Kidney (tissue), 14 donors: ENCODE data around the gene CTSC. TPM values are rescaled to one million over a fixed set of nuclear protein-coding genes. Genes with fewer than 3 reads are reported as not detected.

Experiments
- DNase-seq, 5 donors: peaks; one replicate each; pipeline ENCODE4 v3.0.0-alpha.2; 2013 to 2020
- FAIRE-seq: peaks from 2 replicates; lab custom pipeline; 2012; peaks lifted over from hg19 to GRCh38; lab: Jason Lieb, UNC
- H3K27ac ChIP-seq, 2 donors: one replicate each; pipeline ENCODE4 v1.7.0; 2013; ENCODE audit warnings: low read depth in 2 of 2, low read length in 2 of 2, inconsistent platforms in 1 of 2
- H3K27me3 ChIP-seq: one replicate; pipeline ENCODE4 v1.7.1; 2013; ENCODE audit warnings: low read length, inconsistent platforms; ENCODE audit not compliant: control insufficient read depth, insufficient read depth
- H3K36me3 ChIP-seq, 3 donors: one replicate each; pipeline versions ENCODE4 v1.7.0 to v1.7.1; 2013; ENCODE audit warnings: low read length in 3 of 3, control low read depth in 1 of 3, inconsistent platforms in 1 of 3; ENCODE audit not compliant: insufficient read depth in 3 of 3, control insufficient read depth in 2 of 3
- H3K4me1 ChIP-seq, 3 donors: one replicate each; pipeline versions ENCODE4 v1.7.0 to v1.7.1; 2013; ENCODE audit warnings: low read length in 3 of 3, inconsistent platforms in 1 of 3, low read depth in 1 of 3; ENCODE audit not compliant: control insufficient read depth in 2 of 3, insufficient read depth in 2 of 3
- H3K4me3 ChIP-seq, 3 donors: one replicate each; pipeline versions ENCODE4 v1.7.0 to v1.8.1; 2013; ENCODE audit warnings: low read length in 3 of 3, control low read depth in 1 of 3, inconsistent platforms in 1 of 3
- H3K9ac ChIP-seq, 3 donors: one replicate each; pipeline versions ENCODE4 v1.7.0 to v1.7.1; 2013; ENCODE audit warnings: low read length in 3 of 3, control low read depth in 1 of 3, inconsistent platforms in 1 of 3
- H3K9me3 ChIP-seq, 3 donors: one replicate each; pipeline versions ENCODE4 v1.7.0 to v1.7.1; 2013; ENCODE audit warnings: low read length in 3 of 3, control low read depth in 1 of 3, inconsistent platforms in 1 of 3; ENCODE audit not compliant: control insufficient read depth in 2 of 3, insufficient read depth in 1 of 3
- CTCF ChIP-seq: IDR thresholded peaks from 3 replicates; pipeline ENCODE4 v1.5.1; 2012; ENCODE audit warnings: mild to moderate bottlenecking, moderate library complexity, borderline replicate concordance; ENCODE audit not compliant: insufficient read depth; ENCODE audit errors: extremely low read depth
- intact Hi-C: fragments of 100-400 bp; cut with DNase I; formaldehyde crosslinking; loops from one replicate; pipeline ENCODE4 v1.11.1; 2022
- polyA plus RNA-seq: library from polyadenylated mRNA; stranded (reverse); fragments of 350-450 nt; fragmentation: Illumina TruSeq; extraction: RNeasy Lipid Tissue Mini Kit (QIAGEN cat#74804); gene quantifications from one replicate; pipeline ENCODE4 v1.2.3, GENCODE V29; 2014; ENCODE audit warnings: low read depth, low replicate concordance; ENCODE audit not compliant: insufficient read depth
- total RNA-seq: library from RNA; stranded (reverse); fragmentation: NEBNext Ultra II Directional; extraction: Animal tissue kit (Norgen Biotek cat#: 25700); gene quantifications from one replicate; pipeline ENCODE4 v1.2.1, GENCODE V29; 2021
- donor health status: control.
- donor health status: control.
- donor health status: control.
- donor health status: control.
- donor health status: control.
- donor health status: DM: yes; HTN: yes; CAD: no.
- donor health status: Normal renal cell carcinoma (clear cell type).

Gene CTSC
- total and polyA plus RNA-seq, 2 donors from 2014 or later, result 187 to 191 TPM

- Histone ChIP-seq H3K9ac (no peak overlapping the region), H3K4me3 (no peak overlapping the region), H3K27ac (no peak overlapping the region), H3K27me3 (no peaks in the 10 kb centered on the region), H3K36me3 (peaks cover 7 to 16% (median 8%) of the 10 kb centered on the region in 3 donors), H3K9me3 (no peaks in the 10 kb centered on the region), H3K4me1 (peaks cover 0 to 3% (median 2%) of the 10 kb centered on the region in 3 donors)
- FAIRE-seq (no peak), DNase-seq (no peak)
- intact Hi-C loops, result no loop called here
- TF ChIP-seq CTCF, result no peak
Measured at GRCh38 chr11:88333862-88334261, 3.7 kb downstream of the CTSC start.

- H3K36me3 ChIP-seq, result peaks cover 8 to 16% (median 8%) of the 10 kb centered on the region in 3 donors
- H3K27me3 ChIP-seq, result no peaks in the 10 kb centered on the region
- intact Hi-C loops, result no loop called here
- H3K27ac ChIP-seq, result no peak overlapping the region
- FAIRE-seq (no peak), DNase-seq (no peak)
- no peak overlapping the region for H3K9ac ChIP-seq
- H3K4me3 ChIP-seq, result no peak overlapping the region
- TF ChIP-seq CTCF, result no peak
- H3K9me3 ChIP-seq, result no peaks in the 10 kb centered on the region
- H3K4me1 ChIP-seq, result peaks cover 0 to 2% (median 0%) of the 10 kb centered on the region in 3 donors
Measured at GRCh38 chr11:88332851-88333250, 4.7 kb downstream of the CTSC start.

GRCh38 chr11:88330826-88331428 is 6.6 kb downstream of the CTSC start:
- no peak overlapping the region for H3K4me3 ChIP-seq
- intact Hi-C loops, result no loop called here
- DNase-seq, result no peak
- H3K27me3 ChIP-seq, result no peaks in the 10 kb centered on the region
- H3K27ac ChIP-seq, result no peak overlapping the region
- H3K9ac ChIP-seq, result no peak overlapping the region
- H3K9me3 ChIP-seq, result no peaks in the 10 kb centered on the region
- H3K4me1 ChIP-seq, result peaks cover 0 to 4% (median 0%) of the 10 kb centered on the region in 3 donors
- FAIRE-seq, result no peak
- peaks cover 8 to 16% (median 8%) of the 10 kb centered on the region in 3 donors for H3K36me3 ChIP-seq
- no peak for TF ChIP-seq CTCF
